Bladder microvascular endothelial cell (primary cell): ENCODE results near the gene NRDE2. TPM values are rescaled to one million over a fixed set of nuclear protein-coding genes. Genes with fewer than 3 reads are reported as not detected.

Experiments
- total RNA-seq: library from RNA; depleted of rRNA; stranded (reverse); fragments of >200 nt; gene quantifications from 2 replicates; pipeline ENCODE4 v1.2.3, GENCODE V29; 2014

Gene NRDE2, protein sequence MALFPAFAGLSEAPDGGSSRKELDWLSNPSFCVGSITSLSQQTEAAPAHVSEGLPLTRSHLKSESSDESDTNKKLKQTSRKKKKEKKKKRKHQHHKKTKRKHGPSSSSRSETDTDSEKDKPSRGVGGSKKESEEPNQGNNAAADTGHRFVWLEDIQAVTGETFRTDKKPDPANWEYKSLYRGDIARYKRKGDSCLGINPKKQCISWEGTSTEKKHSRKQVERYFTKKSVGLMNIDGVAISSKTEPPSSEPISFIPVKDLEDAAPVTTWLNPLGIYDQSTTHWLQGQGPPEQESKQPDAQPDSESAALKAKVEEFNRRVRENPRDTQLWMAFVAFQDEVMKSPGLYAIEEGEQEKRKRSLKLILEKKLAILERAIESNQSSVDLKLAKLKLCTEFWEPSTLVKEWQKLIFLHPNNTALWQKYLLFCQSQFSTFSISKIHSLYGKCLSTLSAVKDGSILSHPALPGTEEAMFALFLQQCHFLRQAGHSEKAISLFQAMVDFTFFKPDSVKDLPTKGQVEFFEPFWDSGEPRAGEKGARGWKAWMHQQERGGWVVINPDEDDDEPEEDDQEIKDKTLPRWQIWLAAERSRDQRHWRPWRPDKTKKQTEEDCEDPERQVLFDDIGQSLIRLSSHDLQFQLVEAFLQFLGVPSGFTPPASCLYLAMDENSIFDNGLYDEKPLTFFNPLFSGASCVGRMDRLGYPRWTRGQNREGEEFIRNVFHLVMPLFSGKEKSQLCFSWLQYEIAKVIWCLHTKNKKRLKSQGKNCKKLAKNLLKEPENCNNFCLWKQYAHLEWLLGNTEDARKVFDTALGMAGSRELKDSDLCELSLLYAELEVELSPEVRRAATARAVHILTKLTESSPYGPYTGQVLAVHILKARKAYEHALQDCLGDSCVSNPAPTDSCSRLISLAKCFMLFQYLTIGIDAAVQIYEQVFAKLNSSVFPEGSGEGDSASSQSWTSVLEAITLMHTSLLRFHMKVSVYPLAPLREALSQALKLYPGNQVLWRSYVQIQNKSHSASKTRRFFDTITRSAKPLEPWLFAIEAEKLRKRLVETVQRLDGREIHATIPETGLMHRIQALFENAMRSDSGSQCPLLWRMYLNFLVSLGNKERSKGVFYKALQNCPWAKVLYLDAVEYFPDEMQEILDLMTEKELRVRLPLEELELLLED
- 5.5 and 17.0 TPM in 2 replicates for total RNA-seq

DNA sequence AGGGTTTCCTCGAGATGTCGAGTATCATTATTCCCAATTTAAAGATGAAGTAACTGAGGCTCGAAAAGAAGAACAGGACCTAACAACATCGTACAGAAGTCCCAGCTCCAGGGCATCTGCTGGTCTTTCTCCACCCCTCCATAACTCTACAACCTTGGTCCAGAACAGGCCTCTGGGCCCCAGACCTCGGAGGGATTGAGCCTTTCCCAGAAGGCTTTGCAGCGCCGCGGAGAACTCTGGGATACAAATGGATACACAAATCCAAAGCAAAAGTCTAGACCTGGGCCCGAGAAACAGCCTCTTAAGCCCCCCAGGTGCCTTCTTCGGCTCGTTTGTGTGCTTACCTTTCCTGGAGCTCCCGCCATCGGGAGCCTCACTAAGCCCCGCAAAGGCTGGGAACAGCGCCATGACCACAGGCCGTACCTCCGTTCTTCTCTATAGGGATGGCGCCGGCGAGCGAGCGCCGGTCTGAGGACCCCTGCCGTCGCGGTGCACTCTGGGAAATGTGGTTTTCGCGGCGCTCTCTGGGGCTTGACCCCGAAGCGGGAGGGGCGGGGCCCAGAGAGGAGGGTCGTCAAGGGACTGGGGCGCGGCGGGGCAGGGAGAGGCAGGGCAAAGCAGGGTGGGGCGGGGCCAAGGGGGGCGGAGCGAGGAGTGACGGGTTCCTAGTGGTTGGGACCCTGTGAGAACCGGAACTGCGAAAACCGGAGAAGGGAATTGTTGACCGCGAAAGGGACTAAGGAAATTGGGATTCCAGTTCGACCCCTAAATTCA is at the start of gene NRDE2:
NRDE2 (minus strand) TSS at position 445 of the 774 bp plus-strand sequence; CDS start at position 408, 37 bp downstream.

GRCh38 chr14:90256354-90257131 is 75.2 kb downstream of the NRDE2 start, which contains the start of gene PSMC1:
PSMC1 (plus strand) TSS chr14:90256553; CDS start chr14:90256598, 45 bp downstream.

Other genes starting within 250 kb of the NRDE2 start
- 73.5 and 161 TPM in 2 replicates for gene PSMC1, start 75.4 kb downstream of the NRDE2 start, total RNA-seq
- gene CALM1, start 65.1 kb upstream of the NRDE2 start, total RNA-seq = 1,043 and 1,422 TPM in 2 replicates